Kidney epithelial cell (primary cell): ENCODE data around the gene NCKAP5. TPM values are rescaled to one million over a fixed set of nuclear protein-coding genes. Genes with fewer than 3 reads are reported as not detected.

Experiments
- DNase-seq: peaks from one replicate; pipeline ENCODE4 v3.0.0-alpha.2; 2010; ENCODE audit warnings: low read depth
- H3K27me3 ChIP-seq: 2 replicates; pipeline ENCODE4 v1.6.0; 2011; ENCODE audit warnings: low read length; ENCODE audit not compliant: control insufficient read depth, insufficient read depth
- H3K36me3 ChIP-seq: 2 replicates; pipeline ENCODE4 v1.5.1; 2011; ENCODE audit warnings: low read length; ENCODE audit not compliant: control insufficient read depth, insufficient read depth
- H3K4me3 ChIP-seq: 2 replicates; pipeline ENCODE4 v1.5.1; 2011; ENCODE audit warnings: low read depth, mild to moderate bottlenecking, control low read depth, low read length
- total RNA-seq: library from RNA; depleted of rRNA; stranded (reverse); fragments of >200 nt; gene quantifications from 2 replicates; pipeline ENCODE4 v1.2.3, GENCODE V29; 2015
- TF ChIP-seq, protein P1 (sequence below): IDR thresholded peaks from 2 replicates; pipeline ENCODE4 v1.5.1; 2011; ENCODE audit warnings: mild to moderate bottlenecking, moderate library complexity, low read length, control low read depth, inconsistent platforms; ENCODE audit not compliant: insufficient read depth, poor library complexity, severe bottlenecking

Gene NCKAP5
- total RNA-seq, 1 donor from 2014 or later = 0.33 TPM

GRCh38 chr2:133438026-133438425 is 130.2 kb downstream of the NCKAP5 start:
- Histone ChIP-seq H3K36me3 (no peaks in the 10 kb centered on the region), H3K27me3 (no peaks in the 10 kb centered on the region), H3K4me3 (no peak overlapping the region)
- DNase-seq = no peak
- TF ChIP-seq, protein P1, sequence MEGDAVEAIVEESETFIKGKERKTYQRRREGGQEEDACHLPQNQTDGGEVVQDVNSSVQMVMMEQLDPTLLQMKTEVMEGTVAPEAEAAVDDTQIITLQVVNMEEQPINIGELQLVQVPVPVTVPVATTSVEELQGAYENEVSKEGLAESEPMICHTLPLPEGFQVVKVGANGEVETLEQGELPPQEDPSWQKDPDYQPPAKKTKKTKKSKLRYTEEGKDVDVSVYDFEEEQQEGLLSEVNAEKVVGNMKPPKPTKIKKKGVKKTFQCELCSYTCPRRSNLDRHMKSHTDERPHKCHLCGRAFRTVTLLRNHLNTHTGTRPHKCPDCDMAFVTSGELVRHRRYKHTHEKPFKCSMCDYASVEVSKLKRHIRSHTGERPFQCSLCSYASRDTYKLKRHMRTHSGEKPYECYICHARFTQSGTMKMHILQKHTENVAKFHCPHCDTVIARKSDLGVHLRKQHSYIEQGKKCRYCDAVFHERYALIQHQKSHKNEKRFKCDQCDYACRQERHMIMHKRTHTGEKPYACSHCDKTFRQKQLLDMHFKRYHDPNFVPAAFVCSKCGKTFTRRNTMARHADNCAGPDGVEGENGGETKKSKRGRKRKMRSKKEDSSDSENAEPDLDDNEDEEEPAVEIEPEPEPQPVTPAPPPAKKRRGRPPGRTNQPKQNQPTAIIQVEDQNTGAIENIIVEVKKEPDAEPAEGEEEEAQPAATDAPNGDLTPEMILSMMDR = no peak

- no peaks in the 10 kb centered on the region for H3K36me3 ChIP-seq
- no peak for DNase-seq
- H3K4me3 ChIP-seq = no peak overlapping the region
- no peaks in the 10 kb centered on the region for H3K27me3 ChIP-seq
- TF ChIP-seq, protein P1 = no peak
Observed at GRCh38 chr2:133437492-133437891, 130.8 kb downstream of the NCKAP5 start.

GRCh38 chr2:133434959-133435668 is 133.1 kb downstream of the NCKAP5 start:
- H3K4me3 ChIP-seq = no peak overlapping the region
- no peaks in the 10 kb centered on the region for H3K27me3 ChIP-seq
- no peaks in the 10 kb centered on the region for H3K36me3 ChIP-seq
- TF ChIP-seq, protein P1 = peak; percentile 15
- DNase-seq = peak; percentile 55

GRCh38 chr2:133433455-133434451 is 134.5 kb downstream of the NCKAP5 start:
- Histone ChIP-seq H3K27me3 (no peaks in the 10 kb centered on the region), H3K4me3 (no peak overlapping the region), H3K36me3 (no peaks in the 10 kb centered on the region)
- TF ChIP-seq, protein P1 = no peak
- DNase-seq = no peak

- no peaks in the 10 kb centered on the region for H3K36me3 ChIP-seq
- TF ChIP-seq, protein P1 = no peak
- H3K4me3 ChIP-seq = no peak overlapping the region
- DNase-seq = no peak
- H3K27me3 ChIP-seq = no peaks in the 10 kb centered on the region
Observed at GRCh38 chr2:133432778-133433177, 135.5 kb downstream of the NCKAP5 start.
